IMR-90 (cell line): Measurements from ENCODE around the gene GPHB5. TPM values are rescaled to one million over a fixed set of nuclear protein-coding genes. Genes with fewer than 3 reads are reported as not detected.

Experiments used
- ATAC-seq: fragments of 200-7000 bp; cut with Tn5 transposase; 2 replicates; pipeline ENCODE4 v1.9.1; 2020; ENCODE audit warnings: low read depth, mild to moderate bottlenecking, moderate library complexity
- BruUV-seq: library from RNA; stranded (reverse); fragments of 400-500 nt; replicated peaks from 2 replicates; lab custom pipeline; 2021; lab: Mats Ljungman, UMichigan
- CTCF ChIA-PET: fragments of 300-600 bp; formaldehyde crosslinking; extraction: SDS; loops from one replicate; lab custom pipeline; 2021; ENCODE audit warnings: antibody characterized with exemption; lab: Yijun Ruan, JAX
- POLR2A ChIA-PET: fragments of 300-600 bp; sonication (Branson Sonifier 250); formaldehyde crosslinking; loops from one replicate; lab custom pipeline; 2022; ENCODE audit warnings: antibody characterized with exemption; ENCODE audit not compliant: unreplicated experiment; lab: Charles Lee
- DNase-seq: peaks from one replicate; pipeline ENCODE4 v3.0.0; 2013
- H2AFZ ChIP-seq: replicated peaks from 2 replicates; pipeline ENCODE3; 2013; ENCODE audit warnings: low read length, mild to moderate bottlenecking; ENCODE audit not compliant: poor library complexity
- H2AK5ac ChIP-seq: 2 replicates; pipeline ENCODE4 v1.6.1; 2013; ENCODE audit warnings: low read depth, low read length, inconsistent platforms
- H2AK9ac ChIP-seq: replicated peaks from 2 replicates; pipeline ENCODE3; 2013; ENCODE audit warnings: mild to moderate bottlenecking, low read depth, low read length, moderate library complexity; ENCODE audit not compliant: poor library complexity
- H2BK120ac ChIP-seq: 2 replicates; pipeline ENCODE4 v1.6.1; 2013; ENCODE audit warnings: low read depth, low read length, inconsistent platforms
- H2BK15ac ChIP-seq: 3 replicates; pipeline ENCODE4 v1.6.1; 2013; ENCODE audit warnings: low read depth, low read length, inconsistent platforms
- H2BK20ac ChIP-seq: 2 replicates; pipeline ENCODE4 v1.6.1; 2013; ENCODE audit warnings: low read depth, mild to moderate bottlenecking, inconsistent platforms, low read length, moderate library complexity
- H2BK5ac ChIP-seq: 2 replicates; pipeline ENCODE4 v1.6.1; 2013; ENCODE audit warnings: mild to moderate bottlenecking, low read depth, low read length, inconsistent platforms; ENCODE audit not compliant: poor library complexity, severe bottlenecking
- H3K14ac ChIP-seq: replicated peaks from 2 replicates; pipeline ENCODE4 v1.6.1; 2013; ENCODE audit warnings: low read depth, low read length, inconsistent platforms
- H3K18ac ChIP-seq: 2 replicates; pipeline ENCODE4 v1.6.1; 2013; ENCODE audit warnings: low read depth, low read length, control low read depth
- H3K23ac ChIP-seq: 2 replicates; pipeline ENCODE4 v1.6.1; 2013; ENCODE audit warnings: low read depth, low read length, inconsistent platforms
- H3K27ac ChIP-seq: 2 replicates; pipeline ENCODE4 v1.5.1; 2013; ENCODE audit warnings: mild to moderate bottlenecking, control low read depth, low read length; ENCODE audit not compliant: insufficient read depth
- H3K27me3 ChIP-seq: 2 replicates; pipeline ENCODE4 v1.6.1; 2013; ENCODE audit warnings: low read length; ENCODE audit not compliant: control insufficient read depth, insufficient read depth
- H3K36me3 ChIP-seq: 2 replicates; pipeline ENCODE4 v1.6.1; 2013; ENCODE audit warnings: low read length, mixed read lengths; ENCODE audit not compliant: control insufficient read depth, insufficient read depth
- H3K4ac ChIP-seq: 2 replicates; pipeline ENCODE4 v1.6.1; 2013; ENCODE audit warnings: low read depth, low read length, inconsistent platforms
- H3K4me1 ChIP-seq: 2 replicates; pipeline ENCODE4 v1.6.1; 2013; ENCODE audit warnings: low read length, mixed read lengths; ENCODE audit not compliant: control insufficient read depth, insufficient read depth
- H3K4me2 ChIP-seq: 2 replicates; pipeline ENCODE4 v1.6.1; 2013; ENCODE audit warnings: low read depth, mild to moderate bottlenecking, control low read depth, low read length, moderate library complexity
- H3K4me3 ChIP-seq: 2 replicates; pipeline ENCODE4 v1.5.1; 2013; ENCODE audit warnings: low read depth, mild to moderate bottlenecking, control low read depth, low read length, moderate library complexity; ENCODE audit not compliant: insufficient read depth
- H3K56ac ChIP-seq: 2 replicates; pipeline ENCODE4 v1.6.1; 2013; ENCODE audit warnings: low read length, inconsistent platforms; ENCODE audit not compliant: insufficient read depth; ENCODE audit errors: extremely low read depth
- H3K79me1 ChIP-seq, 2 experiments: 2 replicates each; pipeline ENCODE4 v1.6.1; 2013; ENCODE audit warnings: low read length in 2 of 2, inconsistent platforms in 1 of 2, low read depth in 1 of 2
- H3K9ac ChIP-seq: 2 replicates; pipeline ENCODE4 v1.6.1; 2013; ENCODE audit warnings: low read depth, low read length, control low read depth
- H3K9me1 ChIP-seq: 2 replicates; pipeline ENCODE4 v1.6.1; 2013; ENCODE audit warnings: low read length, inconsistent platforms; ENCODE audit not compliant: insufficient read depth
- H3K9me3 ChIP-seq: 2 replicates; pipeline ENCODE4 v1.6.1; 2013; ENCODE audit warnings: low read length; ENCODE audit not compliant: control insufficient read depth, insufficient read depth
- H4K20me1 ChIP-seq: 2 replicates; pipeline ENCODE4 v1.6.1; 2013; ENCODE audit warnings: low read length, inconsistent platforms; ENCODE audit not compliant: insufficient read depth
- H4K5ac ChIP-seq: 2 replicates; pipeline ENCODE4 v1.6.1; 2013; ENCODE audit warnings: mild to moderate bottlenecking, low read depth, low read length, control low read depth
- H4K8ac ChIP-seq, 2 experiments: 2 replicates each; pipeline ENCODE4 v1.6.1; 2013; ENCODE audit warnings: low read depth in 2 of 2, low read length in 2 of 2, control low read depth in 1 of 2, inconsistent platforms in 1 of 2
- H4K91ac ChIP-seq: 2 replicates; pipeline ENCODE4 v1.6.1; 2013; ENCODE audit warnings: low read depth, low read length, inconsistent platforms; ENCODE audit not compliant: insufficient read depth
- CEBPB ChIP-seq: IDR thresholded peaks from 2 replicates; pipeline ENCODE4 v1.6.1; 2012; ENCODE audit warnings: low read depth, low read length, improper control_type of control experiment
- FOS ChIP-seq: fragments of 150-350 bp; IDR thresholded peaks from 2 replicates; pipeline ENCODE4 v1.6.1; 2016; ENCODE audit warnings: low read depth, low read length
- MAFK ChIP-seq: IDR thresholded peaks from 2 replicates; pipeline ENCODE4 v1.6.1; 2012; ENCODE audit warnings: low read depth, low read length, improper control_type of control experiment
- NFE2L2 ChIP-seq: fragments of 150-350 bp; IDR thresholded peaks from 2 replicates; pipeline ENCODE4 v1.6.1; 2016; ENCODE audit warnings: low read depth, mild to moderate bottlenecking, low read length
- RAD21 ChIP-seq: IDR thresholded peaks from 2 replicates; pipeline ENCODE4 v1.6.1; 2012; ENCODE audit warnings: low read length, improper control_type of control experiment
- RCOR1 ChIP-seq: IDR thresholded peaks from 2 replicates; pipeline ENCODE4 v1.6.1; 2012; ENCODE audit warnings: mild to moderate bottlenecking, low read length, improper control_type of control experiment; ENCODE audit not compliant: insufficient replicate concordance
- RFX5 ChIP-seq: IDR thresholded peaks from 2 replicates; pipeline ENCODE4 v1.8.0; 2012; ENCODE audit warnings: low read depth, mild to moderate bottlenecking, low read length, moderate library complexity
- SMC3 ChIP-seq: fragments of 150-350 bp; IDR thresholded peaks from 2 replicates; pipeline ENCODE4 v1.6.1; 2016; ENCODE audit warnings: low read depth, mild to moderate bottlenecking, antibody characterized with exemption, low read length, moderate library complexity
- WGBS, 2 experiments: methylation state at CpG; one replicate each; pipeline versions ENCODE4 v1.1.5 to v1.1.7; 2013; ENCODE audit warnings: missing lambda C conversion rate in 2 of 2; ENCODE audit not compliant: insufficient read length in 1 of 2; ENCODE audit errors: extremely low coverage in 2 of 2; 5-methylcytosine and 5-hydroxymethylcytosine counted together
- dilution Hi-C: fragments of 300-500 bp; cut with HindIII; formaldehyde crosslinking; loops from one replicate; pipeline ENCODE4 v1.14.3; 2018; ENCODE audit warnings: low sequenced_read_pairs; ENCODE audit not compliant: unreplicated experiment
- in situ Hi-C: fragments of 300-500 bp; cut with MboI; formaldehyde crosslinking; loops from 3 replicates; pipeline ENCODE4 v1.14.3; 2019; ENCODE audit warnings: low sequenced_read_pairs, inconsistent platforms, mixed read lengths
- intact Hi-C: fragments of 100-400 bp; cut with micrococcal nuclease; formaldehyde crosslinking; loops from 2 replicates; pipeline ENCODE4 v1.10.0; 2022
- polyA plus RNA-seq, 3 experiments: library from polyadenylated mRNA; depleted of rRNA; stranded (reverse); fragments of >200 nt; gene quantifications; 2 replicates each; pipeline ENCODE4 v1.2.3, GENCODE V29; 2012; ENCODE audit warnings: low replicate concordance in 1 of 3
- total RNA-seq: library from RNA; depleted of rRNA; stranded (reverse); fragments of >200 nt; gene quantifications from 2 replicates; pipeline ENCODE4 v1.2.3, GENCODE V29; 2012
- TF ChIP-seq, protein P1 (sequence below): fragments of 150-350 bp; IDR thresholded peaks from 2 replicates; pipeline ENCODE4 v1.6.1; 2017; ENCODE audit warnings: mild to moderate bottlenecking, antibody characterized with exemption, low read length, low read depth

The GPHB5 gene
- total and polyA plus RNA-seq, 2 of the 4 experiments (the other 2 are of a cell fraction): not detected

DNA sequence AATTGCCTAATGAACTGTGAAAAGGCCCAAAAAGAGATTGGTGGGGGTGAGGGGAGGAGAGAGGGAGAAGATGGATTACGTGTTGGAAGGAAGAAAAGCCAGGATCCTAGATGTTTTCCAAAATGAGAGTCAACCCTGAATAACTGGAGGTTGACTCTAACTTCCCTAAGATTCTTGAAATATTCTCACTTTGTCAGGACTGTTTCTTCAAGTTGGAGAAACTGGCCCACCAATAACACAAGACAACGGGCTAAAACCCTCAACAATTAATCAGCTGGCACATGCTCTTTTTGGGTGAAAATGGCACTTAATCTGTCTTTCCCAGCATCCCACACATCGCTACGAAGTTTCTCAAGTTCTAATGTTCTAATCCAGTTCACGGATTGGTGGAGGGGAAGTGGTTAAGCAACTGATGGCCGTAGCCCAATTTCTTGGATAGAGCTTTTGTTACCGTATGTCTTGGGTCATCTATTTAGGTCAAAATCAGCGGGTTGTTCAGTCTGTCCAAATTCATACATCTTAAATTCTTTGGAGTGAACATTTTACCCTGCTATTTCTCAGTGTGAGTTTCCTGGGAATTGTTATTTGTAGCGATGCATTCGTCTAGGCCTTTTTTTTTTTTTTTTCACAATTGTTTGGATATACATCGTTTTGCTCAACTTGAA, 49.0 kb downstream of the GPHB5 start:
- dilution Hi-C loops (no loop called here), intact Hi-C loops (loop anchor here (10.0 kb wide), 1 partner anchor 1345 kb away; no protein-coding TSS in a partner anchor), in situ Hi-C loops (loop anchor here (5.0 kb wide), 1 partner anchor 97 kb away; no protein-coding TSS in a partner anchor)
- DNase-seq (no peak), ATAC-seq (no peak)
- H2BK120ac ChIP-seq: no peak overlapping the region
- H3K23ac ChIP-seq: no peak overlapping the region
- H3K4ac ChIP-seq: no peak overlapping the region
- no peak overlapping the region for H3K56ac ChIP-seq
- H3K4me1 ChIP-seq: no peaks in the 10 kb centered on the region
- no peak overlapping the region for H3K27ac ChIP-seq
- no peaks in the 10 kb centered on the region for H3K27me3 ChIP-seq
- H2AK5ac ChIP-seq: no peak overlapping the region
- no peak overlapping the region for H3K18ac ChIP-seq
- H3K14ac ChIP-seq: no peak overlapping the region
- H3K4me2 ChIP-seq: no peak overlapping the region
- no peaks in the 10 kb centered on the region for H3K79me1 ChIP-seq
- no peaks in the 10 kb centered on the region for H3K9me1 ChIP-seq
- TF ChIP-seq RFX5 (no peak), RCOR1 (no peak), NFE2L2 (no peak), FOS (no peak), SMC3 (no peak), MAFK (no peak), RAD21 (no peak), CEBPB (no peak)
- TF ChIP-seq, protein P1, sequence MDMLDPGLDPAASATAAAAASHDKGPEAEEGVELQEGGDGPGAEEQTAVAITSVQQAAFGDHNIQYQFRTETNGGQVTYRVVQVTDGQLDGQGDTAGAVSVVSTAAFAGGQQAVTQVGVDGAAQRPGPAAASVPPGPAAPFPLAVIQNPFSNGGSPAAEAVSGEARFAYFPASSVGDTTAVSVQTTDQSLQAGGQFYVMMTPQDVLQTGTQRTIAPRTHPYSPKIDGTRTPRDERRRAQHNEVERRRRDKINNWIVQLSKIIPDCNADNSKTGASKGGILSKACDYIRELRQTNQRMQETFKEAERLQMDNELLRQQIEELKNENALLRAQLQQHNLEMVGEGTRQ: no peak
- H2AFZ ChIP-seq: no peak overlapping the region
- no peak overlapping the region for H2BK5ac ChIP-seq
- no CpG with 5 or more reads among the region's 11 CpGs for WGBS, 2 experiments
- H2AK9ac ChIP-seq: no peak overlapping the region
- H3K36me3 ChIP-seq: no peaks in the 10 kb centered on the region
- no peaks in the 10 kb centered on the region for H4K20me1 ChIP-seq
- H3K9ac ChIP-seq: no peak overlapping the region
- POLR2A ChIA-PET: no interaction called here
- H4K8ac ChIP-seq: no peak overlapping the region
- no peak overlapping the region for H2BK15ac ChIP-seq
- CTCF ChIA-PET: interaction anchor here (0.6 kb wide), 1 partner anchor 1296 kb away, joined by 6 read pairs; no protein-coding TSS in a partner anchor
- H4K91ac ChIP-seq: no peak overlapping the region
- H2BK20ac ChIP-seq: no peak overlapping the region
- no TSS peak for BruUV-seq
- H4K5ac ChIP-seq: no peak overlapping the region
- H3K4me3 ChIP-seq: no peak overlapping the region
- no peaks in the 10 kb centered on the region for H3K9me3 ChIP-seq
